GM12891 (cell line): ENCODE data around the gene KDR.

Experiments
- DNase-seq: peaks from one replicate; pipeline ENCODE4 v3.0.0; 2011; ENCODE audit warnings: low spot score; ENCODE audit not compliant: insufficient read length
- FAIRE-seq: peaks from 2 replicates; lab custom pipeline; 2011; peaks lifted over from hg19 to GRCh38; lab: Jason Lieb, UNC
- PAX5 ChIP-seq: IDR thresholded peaks from 2 replicates; pipeline ENCODE4 v1.6.1; 2011; ENCODE audit warnings: low read length, moderate library complexity, mild to moderate bottlenecking; ENCODE audit not compliant: insufficient read depth, severe bottlenecking
- POLR2A ChIP-seq: IDR thresholded peaks from 2 replicates; pipeline ENCODE4 v1.6.1; 2011; ENCODE audit warnings: low read depth, low read length, control low read depth
- POLR2AphosphoS5 ChIP-seq: IDR thresholded peaks from 2 replicates; pipeline ENCODE4 v1.6.1; 2011; ENCODE audit warnings: low read depth, low read length, control low read depth
- POU2F2 ChIP-seq: IDR thresholded peaks from 2 replicates; pipeline ENCODE4 v1.6.1; 2011; ENCODE audit warnings: low read depth, mild to moderate bottlenecking, control low read depth, low read length, moderate library complexity
- SPI1 ChIP-seq: IDR thresholded peaks from 2 replicates; pipeline ENCODE4 v1.6.1; 2011; ENCODE audit warnings: low read depth, low read length, control low read depth
- TAF1 ChIP-seq: IDR thresholded peaks from 2 replicates; pipeline ENCODE4 v1.6.1; 2011; ENCODE audit warnings: low read depth, low read length, control low read depth

Gene KDR

GRCh38 chr4:55103224-55103623, 22.2 kb downstream of the KDR start:
- DNase-seq = no peak
- no peak for FAIRE-seq
- TF ChIP-seq POLR2AphosphoS5 (no peak), PAX5 (no peak), POU2F2 (no peak), TAF1 (no peak), POLR2A (no peak), SPI1 (no peak)

DNA sequence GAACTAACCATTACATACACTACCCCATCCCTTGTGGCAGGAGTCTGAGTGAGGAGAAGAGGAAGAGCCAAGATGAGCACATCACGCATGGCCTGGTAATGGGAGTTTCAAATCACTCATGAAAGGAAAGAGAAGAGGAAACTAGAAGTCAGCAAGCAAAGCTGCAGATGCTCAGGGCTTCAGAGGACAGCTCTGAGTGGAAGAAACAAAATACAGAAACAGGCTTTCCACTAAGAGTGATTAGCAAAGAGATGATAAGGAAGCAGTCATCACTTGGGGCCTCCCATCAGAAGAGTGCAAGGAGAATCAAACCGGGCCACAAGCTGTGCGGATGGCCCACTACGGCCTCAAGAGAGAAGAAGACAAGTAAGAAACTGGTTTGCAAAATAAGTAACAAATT, 25.6 kb downstream of the KDR start:
- FAIRE-seq (no peak), DNase-seq (no peak)
- TF ChIP-seq POLR2A (no peak), POLR2AphosphoS5 (no peak), POU2F2 (no peak), TAF1 (no peak), PAX5 (no peak), SPI1 (no peak)

DNA sequence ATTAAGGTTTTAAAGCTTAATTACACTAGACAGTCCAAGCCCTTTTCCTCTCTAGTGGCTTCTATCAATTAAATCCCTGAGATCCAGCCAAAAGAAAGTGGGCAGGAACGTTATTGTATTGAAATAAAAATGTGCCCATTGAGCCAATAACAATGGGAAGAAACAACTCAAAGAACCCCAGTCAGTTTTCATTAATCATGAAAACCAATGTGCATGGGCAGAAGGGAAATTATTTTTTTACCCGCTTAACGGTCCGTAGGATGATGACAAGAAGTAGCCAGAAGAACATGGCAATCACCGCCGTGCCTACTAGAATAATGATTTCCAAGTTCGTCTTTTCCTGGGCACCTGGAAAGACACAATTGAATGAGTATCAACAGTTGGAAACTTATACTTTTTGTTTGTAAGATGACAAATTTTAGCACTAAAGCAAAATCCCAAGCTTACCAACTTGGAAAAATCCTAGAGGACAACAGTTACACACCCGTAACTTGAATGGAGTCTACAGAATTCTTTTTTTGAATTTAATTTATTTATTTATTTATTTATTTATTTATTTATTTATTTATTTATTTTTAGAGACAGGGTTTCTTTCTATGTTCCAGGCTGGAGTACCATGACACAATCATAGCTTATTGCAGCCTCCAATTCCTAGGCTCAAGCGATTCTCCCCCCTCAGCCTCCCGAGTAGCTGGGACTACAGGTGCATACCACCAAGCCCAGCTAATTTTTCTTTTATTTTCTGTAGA, 26.8 kb downstream of the KDR start:
- TF ChIP-seq SPI1 = no peak
- no peak for TF ChIP-seq POLR2AphosphoS5
- no peak for TF ChIP-seq POLR2A
- no peak for TF ChIP-seq POU2F2
- TF ChIP-seq TAF1 = no peak
- no peak for TF ChIP-seq PAX5
- no peak for DNase-seq
- FAIRE-seq = no peak

- FAIRE-seq (no peak), DNase-seq (no peak)
- TF ChIP-seq POLR2A (no peak), SPI1 (no peak), TAF1 (no peak), POLR2AphosphoS5 (no peak), PAX5 (no peak), POU2F2 (no peak)
Observed at GRCh38 chr4:55096619-55097018, 28.8 kb downstream of the KDR start.

DNA sequence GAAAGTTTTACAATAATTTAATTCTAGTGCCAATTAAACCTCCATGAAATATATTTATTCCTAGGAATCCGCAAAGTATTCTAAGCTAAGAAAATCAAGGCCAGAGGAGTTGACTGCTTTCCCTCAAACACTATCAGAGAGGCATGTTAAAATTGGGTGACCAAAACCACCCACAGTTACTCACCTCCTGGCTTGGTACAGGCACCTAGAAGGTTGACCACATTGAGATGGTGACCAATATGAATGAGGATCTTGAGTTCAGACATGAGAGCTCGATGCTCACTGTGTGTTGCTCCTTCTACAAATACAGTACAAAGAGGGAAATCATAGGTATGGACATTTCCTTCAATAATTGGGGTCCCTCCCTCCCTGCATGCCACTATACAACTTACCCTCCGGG, 29.4 kb downstream of the KDR start:
- no peak for FAIRE-seq
- TF ChIP-seq SPI1 (no peak), POLR2AphosphoS5 (no peak), POLR2A (no peak), PAX5 (no peak), TAF1 (no peak), POU2F2 (no peak)
- no peak for DNase-seq

DNA sequence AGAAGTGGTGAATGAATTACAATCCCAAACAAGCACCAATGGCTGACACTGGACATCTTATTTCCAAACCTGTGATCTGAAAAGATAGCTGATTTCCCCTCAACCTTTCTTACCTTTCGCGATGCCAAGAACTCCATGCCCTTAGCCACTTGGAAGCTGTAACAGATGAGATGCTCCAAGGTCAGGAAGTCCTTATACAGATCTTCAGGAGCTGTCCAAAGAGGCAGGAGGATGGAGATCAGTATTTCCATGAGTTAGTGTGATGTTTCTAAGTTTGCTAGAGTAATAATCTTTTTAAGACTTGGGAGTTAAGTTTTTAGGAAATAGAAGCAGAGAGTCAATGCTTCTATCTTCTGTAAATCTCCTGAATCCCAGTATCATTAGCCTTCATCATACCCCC, 32.9 kb downstream of the KDR start:
- TF ChIP-seq TAF1 (no peak), POLR2AphosphoS5 (no peak), PAX5 (no peak), POU2F2 (no peak), POLR2A (no peak), SPI1 (no peak)
- DNase-seq (no peak), FAIRE-seq (no peak)

GRCh38 chr4:55089916-55090315, 35.5 kb downstream of the KDR start:
- no peak for FAIRE-seq

DNA sequence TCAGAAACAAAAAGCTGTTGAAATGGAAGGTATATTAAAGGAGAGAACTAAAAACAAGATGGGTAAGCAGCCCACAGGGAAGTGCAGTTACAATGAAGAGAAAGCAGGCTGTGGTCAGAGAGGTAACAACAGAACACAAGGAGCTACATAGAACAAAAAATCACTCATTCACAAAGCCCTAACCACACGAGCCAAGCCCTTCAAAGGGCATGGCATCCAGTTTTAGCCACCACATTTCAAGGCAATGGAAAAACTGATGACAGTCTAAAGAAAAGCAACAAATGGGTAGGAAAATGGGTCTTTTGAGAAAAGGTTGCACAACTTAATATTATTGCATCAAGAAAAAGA, 37.5 kb downstream of the KDR start:
- DNase-seq (no peak), FAIRE-seq (no peak)
- TF ChIP-seq PAX5 = no peak

More at GRCh38 chr4:55089916-55090315, 35.5 kb downstream of the KDR start:
- no peak for DNase-seq
- no peak for TF ChIP-seq SPI1
- TF ChIP-seq TAF1 = no peak
- TF ChIP-seq PAX5 = no peak
- TF ChIP-seq POLR2AphosphoS5 = no peak
- TF ChIP-seq POU2F2 = no peak
- TF ChIP-seq POLR2A = no peak

- TF ChIP-seq POLR2A = no peak
- TF ChIP-seq TAF1 = no peak
- no peak for TF ChIP-seq POU2F2
- TF ChIP-seq PAX5 = no peak
- no peak for TF ChIP-seq POLR2AphosphoS5
- no peak for TF ChIP-seq SPI1
- DNase-seq (no peak), FAIRE-seq (no peak)
Observed at GRCh38 chr4:55087009-55087912, 38.1 kb downstream of the KDR start.
